H9 (cell line): ENCODE measurements around the gene FRYL. TPM values are rescaled to one million over a fixed set of nuclear protein-coding genes. Genes with fewer than 3 reads are reported as not detected.
A peak's percentile ranks its signal among the peaks of the same experiment; 100 is the strongest.

ENCODE experiments used
- DNase-seq: peaks from one replicate; pipeline ENCODE4 v3.0.0-alpha.2; 2017
- H2AFZ ChIP-seq: one replicate; pipeline ENCODE4 v1.6.1; 2013; ENCODE audit warnings: mild to moderate bottlenecking, low read length, control low read depth, moderate library complexity
- H2AK5ac ChIP-seq: 2 replicates; pipeline ENCODE4 v1.6.1; 2013; ENCODE audit warnings: low read length, control low read depth, mixed read lengths; ENCODE audit not compliant: insufficient read length
- H2BK120ac ChIP-seq: one replicate; pipeline ENCODE4 v1.6.1; 2013; ENCODE audit warnings: low read depth, mild to moderate bottlenecking, low read length, control low read depth, inconsistent platforms; ENCODE audit not compliant: poor library complexity, severe bottlenecking
- H2BK12ac ChIP-seq: 2 replicates; pipeline ENCODE4 v1.6.1; 2013; ENCODE audit warnings: low read length, control low read depth, mixed read lengths, low read depth; ENCODE audit not compliant: insufficient read length
- H2BK15ac ChIP-seq: 2 replicates; pipeline ENCODE4 v1.6.1; 2013; ENCODE audit warnings: low read depth, low read length, control low read depth
- H2BK20ac ChIP-seq: one replicate; pipeline ENCODE4 v1.6.1; 2013; ENCODE audit warnings: low read depth, mild to moderate bottlenecking, low read length, control low read depth, inconsistent platforms; ENCODE audit not compliant: poor library complexity, severe bottlenecking
- H2BK5ac ChIP-seq: 2 replicates; pipeline ENCODE4 v1.6.1; 2013; ENCODE audit warnings: low read length, control low read depth, mixed read lengths; ENCODE audit not compliant: insufficient read length
- H3K14ac ChIP-seq: 2 replicates; pipeline ENCODE4 v1.6.1; 2013; ENCODE audit warnings: low read length, control low read depth; ENCODE audit not compliant: insufficient read depth
- H3K18ac ChIP-seq: 2 replicates; pipeline ENCODE4 v1.6.1; 2013; ENCODE audit warnings: low read depth, mild to moderate bottlenecking, mixed read lengths, low read length, control low read depth; ENCODE audit not compliant: insufficient read length
- H3K23ac ChIP-seq: 2 replicates; pipeline ENCODE4 v1.6.1; 2013; ENCODE audit warnings: low read length, control low read depth, mixed read lengths, low read depth; ENCODE audit not compliant: insufficient read length
- H3K23me2 ChIP-seq: 2 replicates; pipeline ENCODE4 v1.6.1; 2013; ENCODE audit warnings: low read depth, mild to moderate bottlenecking, mixed read lengths, low read length, control low read depth; ENCODE audit not compliant: insufficient read length, poor library complexity, severe bottlenecking
- H3K27ac ChIP-seq: 2 replicates; pipeline ENCODE4 v1.5.1; 2013; ENCODE audit warnings: low read length, control low read depth, mixed read lengths, low read depth; ENCODE audit not compliant: insufficient read length
- H3K27me3 ChIP-seq: 2 replicates; pipeline ENCODE4 v1.6.1; 2013; ENCODE audit warnings: low read length, control low read depth, inconsistent platforms; ENCODE audit not compliant: insufficient read depth
- H3K4ac ChIP-seq: 2 replicates; pipeline ENCODE4 v1.6.1; 2013; ENCODE audit warnings: low read depth, mild to moderate bottlenecking, control low read depth, inconsistent platforms, low read length, moderate library complexity
- H3K4me1 ChIP-seq: 2 replicates; pipeline ENCODE4 v1.6.1; 2013; ENCODE audit warnings: low read length, control low read depth, inconsistent platforms; ENCODE audit not compliant: insufficient read depth
- H3K4me2 ChIP-seq: 2 replicates; pipeline ENCODE4 v1.6.1; 2013; ENCODE audit warnings: low read length, control low read depth, mixed read lengths; ENCODE audit not compliant: insufficient read length, insufficient read depth
- H3K56ac ChIP-seq: 2 replicates; pipeline ENCODE4 v1.6.1; 2013; ENCODE audit warnings: low read depth, mild to moderate bottlenecking, mixed read lengths, low read length, control low read depth; ENCODE audit not compliant: insufficient read length
- H3K79me1 ChIP-seq: 2 replicates; pipeline ENCODE4 v1.6.1; 2013; ENCODE audit warnings: low read depth, mild to moderate bottlenecking, moderate library complexity, low read length, control low read depth, inconsistent platforms; ENCODE audit not compliant: insufficient read depth, poor library complexity, severe bottlenecking
- H3K79me2 ChIP-seq: 2 replicates; pipeline ENCODE4 v1.6.1; 2013; ENCODE audit warnings: low read length, control low read depth, inconsistent platforms; ENCODE audit not compliant: insufficient read depth
- H3K9ac ChIP-seq: 2 replicates; pipeline ENCODE4 v1.6.1; 2013; ENCODE audit warnings: low read length, control low read depth, mixed read lengths; ENCODE audit not compliant: insufficient read length; ENCODE audit errors: extremely low read depth
- H3K9me3 ChIP-seq: one replicate; pipeline ENCODE4 v1.6.1; 2013; ENCODE audit warnings: low read depth, low read length, inconsistent platforms; ENCODE audit not compliant: control insufficient read depth
- H3T11ph ChIP-seq: one replicate; pipeline ENCODE4 v1.6.1; 2013; ENCODE audit warnings: mild to moderate bottlenecking, low read length, control low read depth, inconsistent platforms
- H4K20me1 ChIP-seq: one replicate; pipeline ENCODE4 v1.6.1; 2013; ENCODE audit not compliant: control insufficient read depth, insufficient read length, insufficient read depth
- H4K5ac ChIP-seq: 2 replicates; pipeline ENCODE4 v1.6.1; 2013; ENCODE audit warnings: low read depth, mild to moderate bottlenecking, mixed read lengths, low read length, control low read depth; ENCODE audit not compliant: insufficient read length
- H4K8ac ChIP-seq: replicated peaks from 2 replicates; pipeline ENCODE4 v1.6.1; 2013; ENCODE audit warnings: low read length, control low read depth, mixed read lengths, low read depth; ENCODE audit not compliant: insufficient read length
- H4K91ac ChIP-seq: 2 replicates; pipeline ENCODE4 v1.6.1; 2013; ENCODE audit warnings: low read depth, mild to moderate bottlenecking, moderate library complexity, mixed read lengths, low read length, control low read depth; ENCODE audit not compliant: insufficient read length
- H3K27ac Mint-ChIP-seq, 3 experiments: 2 replicates in 2 of 3; 3 replicates in 1 of 3; pipeline ENCODE4 v1.8.0; 2020 to 2021; ENCODE audit warnings: mixed read lengths in 3 of 3, mild to moderate bottlenecking in 1 of 3, moderate library complexity in 1 of 3
- H3K27me3 Mint-ChIP-seq: 2 replicates; pipeline ENCODE4 v1.8.0; 2021; ENCODE audit warnings: low read depth, mild to moderate bottlenecking, moderate library complexity, mixed read lengths
- H3K36me3 Mint-ChIP-seq, 3 experiments: 2 replicates in 2 of 3; 3 replicates in 1 of 3; pipeline ENCODE4 v1.8.0; 2020 to 2021; ENCODE audit warnings: low read depth in 3 of 3, mixed read lengths in 3 of 3; ENCODE audit not compliant: insufficient read depth in 1 of 3
- H3K4me1 Mint-ChIP-seq, 2 experiments: 2 replicates each; pipeline ENCODE4 v1.8.0; 2020; ENCODE audit warnings: mixed read lengths in 2 of 2
- H3K4me3 Mint-ChIP-seq, 2 experiments: 2 replicates in 1 of 2; 3 replicates in 1 of 2; pipeline ENCODE4 v1.8.0; 2020 to 2021; ENCODE audit warnings: mild to moderate bottlenecking in 2 of 2, mixed read lengths in 2 of 2, moderate library complexity in 1 of 2
- H3K9me3 Mint-ChIP-seq, 2 experiments: 2 replicates in 1 of 2; 3 replicates in 1 of 2; pipeline ENCODE4 v1.8.0; 2020; ENCODE audit warnings: mild to moderate bottlenecking in 2 of 2, mixed read lengths in 2 of 2, moderate library complexity in 1 of 2
- WGBS: extraction: QIAGEN DNeasy Blood & Tissue Kit; methylation state at CpG from one replicate; pipeline ENCODE4 v1.1.7; 2013; ENCODE audit warnings: missing lambda C conversion rate, low lambda C conversion rate, mixed read lengths; ENCODE audit not compliant: insufficient read length; ENCODE audit errors: extremely low coverage; 5-methylcytosine and 5-hydroxymethylcytosine counted together
- total RNA-seq: library from RNA; stranded (reverse); gene quantifications from 2 replicates; pipeline ENCODE4 v1.2.1, GENCODE V29; 2021
- TF ChIP-seq, protein P1 (sequence below): fragments of 200-600 bp; sonication (generic); conservative IDR thresholded peaks from 3 replicates; pipeline ENCODE4 v1.8.0; 2021; ENCODE audit warnings: antibody characterized with exemption, mild to moderate bottlenecking

FRYL gene
- total RNA-seq, 1 experiment from 2014 or later = 31.5 TPM

- Histone ChIP-seq H3K9ac (no peak overlapping the region), H4K91ac (no peak overlapping the region), H3K14ac (no peak overlapping the region), H2BK5ac (no peak overlapping the region), H3K18ac (no peak overlapping the region), H3K9me3 (no peaks in the 10 kb centered on the region), H2BK120ac (no peak overlapping the region), H3K23ac (no peak overlapping the region), H2BK20ac (no peak overlapping the region), H3K27ac (no peak overlapping the region), H3K79me1 (no peaks in the 10 kb centered on the region), H3K4me1 (no peaks in the 10 kb centered on the region), H2AFZ (no peak overlapping the region), H3T11ph (no peak overlapping the region), H3K23me2 (no peaks in the 10 kb centered on the region), H3K4me2 (no peak overlapping the region), H3K27me3 (no peaks in the 10 kb centered on the region), H2AK5ac (no peak overlapping the region), H2BK15ac (no peak overlapping the region), H3K56ac (no peak overlapping the region), H4K20me1 (no peaks in the 10 kb centered on the region), H2BK12ac (no peak overlapping the region), H3K4ac (no peak overlapping the region), H3K79me2 (no peaks in the 10 kb centered on the region), H4K8ac (no peak overlapping the region), H4K5ac (no peak overlapping the region)
- no CpG with 5 or more reads among the region's 10 CpGs for WGBS
- Mint-ChIP-seq H3K4me1 (no peaks in the 10 kb centered on the region), H3K36me3 (no peaks in the 10 kb centered on the region), H3K27me3 (no peaks in the 10 kb centered on the region), H3K4me3 (no peak overlapping the region), H3K27ac (peak overlapping the region in 1 of 3 experiments; percentile 12; a peak in 1 of 7 replicates), H3K9me3 (no peaks in the 10 kb centered on the region)
- TF ChIP-seq, protein P1, sequence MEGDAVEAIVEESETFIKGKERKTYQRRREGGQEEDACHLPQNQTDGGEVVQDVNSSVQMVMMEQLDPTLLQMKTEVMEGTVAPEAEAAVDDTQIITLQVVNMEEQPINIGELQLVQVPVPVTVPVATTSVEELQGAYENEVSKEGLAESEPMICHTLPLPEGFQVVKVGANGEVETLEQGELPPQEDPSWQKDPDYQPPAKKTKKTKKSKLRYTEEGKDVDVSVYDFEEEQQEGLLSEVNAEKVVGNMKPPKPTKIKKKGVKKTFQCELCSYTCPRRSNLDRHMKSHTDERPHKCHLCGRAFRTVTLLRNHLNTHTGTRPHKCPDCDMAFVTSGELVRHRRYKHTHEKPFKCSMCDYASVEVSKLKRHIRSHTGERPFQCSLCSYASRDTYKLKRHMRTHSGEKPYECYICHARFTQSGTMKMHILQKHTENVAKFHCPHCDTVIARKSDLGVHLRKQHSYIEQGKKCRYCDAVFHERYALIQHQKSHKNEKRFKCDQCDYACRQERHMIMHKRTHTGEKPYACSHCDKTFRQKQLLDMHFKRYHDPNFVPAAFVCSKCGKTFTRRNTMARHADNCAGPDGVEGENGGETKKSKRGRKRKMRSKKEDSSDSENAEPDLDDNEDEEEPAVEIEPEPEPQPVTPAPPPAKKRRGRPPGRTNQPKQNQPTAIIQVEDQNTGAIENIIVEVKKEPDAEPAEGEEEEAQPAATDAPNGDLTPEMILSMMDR = no peak
- DNase-seq = no peak
These were observed 330.9 kb downstream of the FRYL start for GRCh38 chr4:48449151-48449550.

Other genes with a start within 250 kb of the FRYL start
- 168 and 169 TPM in 2 replicates for gene OCIAD1, start 50.8 kb upstream of the FRYL start, total RNA-seq
- 108 TPM in 2 replicates for gene OCIAD2, start 126.5 kb upstream of the FRYL start, total RNA-seq
- not detected in 2 replicates for gene CWH43, start 206.0 kb upstream of the FRYL start, total RNA-seq